Neutrophil (primary cell): ENCODE measurements around the gene MRPL30.
A peak's percentile ranks its signal among the peaks of the same experiment; 100 is the strongest.
"Not testable (repeated sequence)": the region's sequence is repeated elsewhere in the genome, so short reads cannot be mapped to it uniquely, and the experiment has no call there.

Source experiments
- H3K27ac ChIP-seq: fragments of 200-600 bp; sonication (generic); 2 replicates; pipeline ENCODE4 v1.5.1; 2016; ENCODE audit warnings: mild to moderate bottlenecking, moderate library complexity
- H3K27me3 ChIP-seq: fragments of 200-600 bp; sonication (generic); 2 replicates; pipeline ENCODE4 v1.6.0; 2016; ENCODE audit warnings: mild to moderate bottlenecking
- H3K36me3 ChIP-seq: fragments of 200-600 bp; sonication (generic); 2 replicates; pipeline ENCODE4 v1.5.1; 2017
- H3K4me1 ChIP-seq, 2 experiments: fragments of 200-600 bp in 1 of 2; sonication (generic) in 1 of 2; 1 replicate in 1 of 2; 2 replicates in 1 of 2; pipeline versions ENCODE4 v1.5.1 to v1.6.1; 2013 to 2016; ENCODE audit warnings: low read depth in 1 of 2, low read length in 1 of 2, mild to moderate bottlenecking in 1 of 2, moderate library complexity in 1 of 2; ENCODE audit not compliant: control insufficient read depth in 1 of 2, insufficient read depth in 1 of 2
- H3K4me3 ChIP-seq, 2 experiments: fragments of 200-600 bp in 1 of 2; sonication (generic) in 1 of 2; 1 replicate in 1 of 2; 2 replicates in 1 of 2; pipeline ENCODE4 v1.5.1; 2013 to 2016; ENCODE audit warnings: low read depth in 1 of 2, low read length in 1 of 2, mild to moderate bottlenecking in 1 of 2, moderate library complexity in 1 of 2
- H3K9me3 ChIP-seq: fragments of 200-600 bp; sonication (generic); 2 replicates; pipeline ENCODE4 v1.5.1; 2016
- CTCF ChIP-seq: fragments of 200-600 bp; sonication (generic); IDR thresholded peaks from 2 replicates; pipeline ENCODE4 v1.5.1; 2016; ENCODE audit warnings: antibody characterized with exemption

The MRPL30 gene

GRCh38 chr2:99180755-99181623, at the start of gene MRPL30, which contains the start of gene MITD1:
MRPL30 (plus strand) TSS chr2:99181184; CDS start chr2:99186204, 5,020 bp downstream.
MITD1 (minus strand) TSS chr2:99181058; CDS start chr2:99180981, 77 bp downstream.
- H3K36me3 ChIP-seq = no peaks in the 10 kb centered on the region
- no peaks in the 10 kb centered on the region for H3K9me3 ChIP-seq
- peak; percentile 16 for TF ChIP-seq CTCF
- no peaks in the 10 kb centered on the region for H3K27me3 ChIP-seq
- peak within 1 kb of the TSS; percentile 76 to 91 for H3K4me3 ChIP-seq
- peaks cover 26 to 29% of the 10 kb centered on the region in 2 experiments for H3K4me1 ChIP-seq
- peak within 1 kb of the TSS; percentile 84 for H3K27ac ChIP-seq

GRCh38 chr2:99135044-99135556, 45.9 kb upstream of the MRPL30 start:
- H3K27ac ChIP-seq, H3K36me3 ChIP-seq, H3K4me3 ChIP-seq, H3K27me3 ChIP-seq, H3K4me1 ChIP-seq, H3K9me3 ChIP-seq: not testable (repeated sequence)

GRCh38 chr2:99139003-99139402, 42.0 kb upstream of the MRPL30 start:
- H3K4me1 ChIP-seq = peaks cover 15 to 28% of the 10 kb centered on the region in 2 experiments
- TF ChIP-seq CTCF = no peak

GRCh38 chr2:99140056-99140859, 40.7 kb upstream of the MRPL30 start:
- Histone ChIP-seq H3K27me3 (peaks cover 11% of the 10 kb centered on the region), H3K36me3 (no peaks in the 10 kb centered on the region), H3K4me3 (peak overlapping the region; percentile 85 to 98), H3K4me1 (peaks cover 19 to 38% of the 10 kb centered on the region in 2 experiments), H3K9me3 (no peaks in the 10 kb centered on the region), H3K27ac (peak overlapping the region; percentile 84)
- TF ChIP-seq CTCF = no peak

More at GRCh38 chr2:99139003-99139402, 42.0 kb upstream of the MRPL30 start:
- Histone ChIP-seq H3K27ac (no peak overlapping the region), H3K36me3 (no peaks in the 10 kb centered on the region), H3K27me3 (peaks cover 11% of the 10 kb centered on the region), H3K4me3 (no peak overlapping the region), H3K9me3 (no peaks in the 10 kb centered on the region)

- no peak for TF ChIP-seq CTCF
- H3K36me3 ChIP-seq = no peaks in the 10 kb centered on the region
- peaks cover 19 to 38% of the 10 kb centered on the region in 2 experiments for H3K4me1 ChIP-seq
- H3K27ac ChIP-seq = peak overlapping the region; percentile 84
- no peaks in the 10 kb centered on the region for H3K9me3 ChIP-seq
- peaks cover 11% of the 10 kb centered on the region for H3K27me3 ChIP-seq
- peak overlapping the region; percentile 85 to 98 for H3K4me3 ChIP-seq
These were observed 40.2 kb upstream of the MRPL30 start for GRCh38 chr2:99140860-99141109.
